ENCODE data around the gene PODNL1. TPM values are rescaled to one million over a fixed set of nuclear protein-coding genes. Genes with fewer than 3 reads are reported as not detected.

Gene PODNL1, protein sequence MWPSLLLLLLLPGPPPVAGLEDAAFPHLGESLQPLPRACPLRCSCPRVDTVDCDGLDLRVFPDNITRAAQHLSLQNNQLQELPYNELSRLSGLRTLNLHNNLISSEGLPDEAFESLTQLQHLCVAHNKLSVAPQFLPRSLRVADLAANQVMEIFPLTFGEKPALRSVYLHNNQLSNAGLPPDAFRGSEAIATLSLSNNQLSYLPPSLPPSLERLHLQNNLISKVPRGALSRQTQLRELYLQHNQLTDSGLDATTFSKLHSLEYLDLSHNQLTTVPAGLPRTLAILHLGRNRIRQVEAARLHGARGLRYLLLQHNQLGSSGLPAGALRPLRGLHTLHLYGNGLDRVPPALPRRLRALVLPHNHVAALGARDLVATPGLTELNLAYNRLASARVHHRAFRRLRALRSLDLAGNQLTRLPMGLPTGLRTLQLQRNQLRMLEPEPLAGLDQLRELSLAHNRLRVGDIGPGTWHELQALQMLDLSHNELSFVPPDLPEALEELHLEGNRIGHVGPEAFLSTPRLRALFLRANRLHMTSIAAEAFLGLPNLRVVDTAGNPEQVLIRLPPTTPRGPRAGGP
- total RNA-seq (2022; extraction: Qiagen RNA extraction; ENCODE audit: low read depth) = 0.49 to 1.2 TPM (median 0.80 TPM) in 5 replicates

DNA sequence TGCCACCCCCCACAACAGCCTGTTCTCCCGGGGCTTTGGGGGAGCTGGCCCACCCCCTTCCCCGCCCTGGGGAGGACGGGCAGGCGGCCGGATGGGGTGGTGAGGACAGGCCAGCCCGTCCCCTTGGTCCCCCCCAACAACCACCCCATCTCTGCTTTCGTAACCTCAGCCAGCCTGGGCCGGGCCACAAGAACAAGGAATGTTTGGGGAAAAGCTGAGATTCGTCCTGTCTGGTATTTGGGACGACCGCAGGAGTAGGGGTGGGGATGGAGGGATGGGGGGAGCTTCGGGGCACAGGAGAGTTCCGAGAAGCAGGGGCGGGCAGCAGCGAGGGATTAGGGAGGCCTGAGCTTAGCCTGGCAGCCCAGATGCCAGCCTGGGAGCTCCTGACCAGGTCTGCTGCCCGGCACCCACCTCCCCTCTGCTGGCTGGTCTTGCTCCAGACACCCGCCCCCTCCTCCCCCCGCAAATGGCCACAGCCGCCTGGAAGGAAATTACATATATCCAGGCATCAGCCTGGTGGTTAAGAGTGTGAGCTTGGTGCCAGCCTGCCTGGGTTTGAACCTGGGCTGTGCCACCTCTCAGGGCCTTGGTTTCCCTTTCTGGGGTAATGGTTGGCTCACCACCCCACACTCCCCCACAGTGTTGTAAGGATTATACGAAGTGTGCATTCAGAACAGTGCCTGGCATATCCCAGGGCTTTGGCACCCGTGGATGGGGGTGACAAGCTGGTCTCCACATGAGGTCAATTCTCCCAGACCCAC, at the start of gene PODNL1:
Gene PODNL1 (minus strand): TSS at position 117 of the 764 bp plus-strand sequence. CDS start 236 bp downstream, outside the sequence.

GRCh38 chr19:13952154-13952930, 14.1 kb upstream of the PODNL1 start, which contains the start of gene DCAF15:
Gene DCAF15 (plus strand): TSS chr19:13952509. CDS start chr19:13952513, 4 bp downstream.

GRCh38 chr19:13905634-13906520, 32.3 kb downstream of the PODNL1 start, which contains the start of the genes BRME1 and CC2D1A:
Gene BRME1 (minus strand): TSS chr19:13906117. CDS start chr19:13904892, 1,225 bp downstream.
Gene CC2D1A (plus strand): TSS chr19:13906201. CDS start chr19:13906442, 241 bp downstream.

Other genes with a start within 250 kb of the PODNL1 start
- gene MRI1, start 173.9 kb downstream of the PODNL1 start, total RNA-seq (2022; extraction: Qiagen RNA extraction; ENCODE audit: low read depth) = 8.9 to 14.3 TPM (median 14.2 TPM) in 5 replicates
- gene C19orf53, start 164.0 kb downstream of the PODNL1 start, total RNA-seq (2022; extraction: Qiagen RNA extraction; ENCODE audit: low read depth) = 139 to 249 TPM (median 208 TPM) in 5 replicates
- gene ZSWIM4, start 143.0 kb downstream of the PODNL1 start, total RNA-seq (2022; extraction: Qiagen RNA extraction; ENCODE audit: low read depth) = 5.3 to 8.7 TPM (median 8.0 TPM) in 5 replicates
- gene NANOS3, start 61.3 kb downstream of the PODNL1 start, total RNA-seq (2022; extraction: Qiagen RNA extraction; ENCODE audit: low read depth) = 1.3 to 4.2 TPM (median 2.6 TPM) in 5 replicates
- 0.16 to 0.62 TPM (median 0.39 TPM) in 5 replicates for gene BRME1, start 32.3 kb downstream of the PODNL1 start, total RNA-seq (2022; extraction: Qiagen RNA extraction; ENCODE audit: low read depth)
- 7.6 to 10.6 TPM (median 9.4 TPM) in 5 replicates for gene CC2D1A, start 32.2 kb downstream of the PODNL1 start, total RNA-seq (2022; extraction: Qiagen RNA extraction; ENCODE audit: low read depth)
- gene DCAF15, start 14.1 kb upstream of the PODNL1 start, total RNA-seq (2022; extraction: Qiagen RNA extraction; ENCODE audit: low read depth) = 13.5 to 21.8 TPM (median 19.8 TPM) in 5 replicates
- 3.1 to 6.5 TPM (median 5.4 TPM) in 5 replicates for gene RFX1, start 67.9 kb upstream of the PODNL1 start, total RNA-seq (2022; extraction: Qiagen RNA extraction; ENCODE audit: low read depth)
- not detected in 5 replicates for gene RLN3, start 89.7 kb upstream of the PODNL1 start, total RNA-seq (2022; extraction: Qiagen RNA extraction; ENCODE audit: low read depth)
- gene IL27RA, start 93.3 kb upstream of the PODNL1 start, total RNA-seq (2022; extraction: Qiagen RNA extraction; ENCODE audit: low read depth) = 9.2 to 10.6 TPM (median 9.8 TPM) in 5 replicates
- 1.3 to 2.6 TPM (median 1.9 TPM) in 5 replicates for gene PALM3, start 123.7 kb upstream of the PODNL1 start, total RNA-seq (2022; extraction: Qiagen RNA extraction; ENCODE audit: low read depth)
- 2.2 to 4.8 TPM (median 4.3 TPM) in 5 replicates for gene MISP3, start 134.4 kb upstream of the PODNL1 start, total RNA-seq (2022; extraction: Qiagen RNA extraction; ENCODE audit: low read depth)
- gene C19orf67, start 147.4 kb upstream of the PODNL1 start, total RNA-seq (2022; extraction: Qiagen RNA extraction; ENCODE audit: low read depth) = not detected in 5 replicates
- gene SAMD1, start 152.3 kb upstream of the PODNL1 start, total RNA-seq (2022; extraction: Qiagen RNA extraction; ENCODE audit: low read depth) = 30.5 to 45.6 TPM (median 39.2 TPM) in 5 replicates
- 31.1 to 34.9 TPM (median 33.2 TPM) in 5 replicates for gene PRKACA, start 179.3 kb upstream of the PODNL1 start, total RNA-seq (2022; extraction: Qiagen RNA extraction; ENCODE audit: low read depth)
- 29.7 to 37.1 TPM (median 33.0 TPM) in 5 replicates for gene ASF1B, start 198.2 kb upstream of the PODNL1 start, total RNA-seq (2022; extraction: Qiagen RNA extraction; ENCODE audit: low read depth)

Data from A549 treated with RU486 at 1 μM for 4 hours (cell line).